Breast epithelium (tissue), 4 donors: ENCODE measurements around the gene XYLT1. TPM values are rescaled to one million over a fixed set of nuclear protein-coding genes. Genes with fewer than 3 reads are reported as not detected.
"Not testable (repeated sequence)": the region's sequence is repeated elsewhere in the genome, so short reads cannot be mapped to it uniquely, and the experiment has no call there.

Experiments
- DNase-seq, 2 donors: peaks; one replicate each; pipeline ENCODE4 v3.0.0-alpha.2; 2019; ENCODE audit warnings: low spot score in 2 of 2
- H3K27ac ChIP-seq, 2 donors: fragments of 200-600 bp; sonication (generic) in 1 of 2; one replicate each; pipeline ENCODE4 v1.5.1; 2016 to 2019; ENCODE audit warnings: mild to moderate bottlenecking in 1 of 2
- H3K27me3 ChIP-seq, 2 donors: fragments of 200-600 bp; sonication (generic) in 1 of 2; one replicate each; pipeline versions ENCODE4 v1.5.1 to v1.6.0; 2017 to 2019; ENCODE audit warnings: control low read depth in 1 of 2, mild to moderate bottlenecking in 1 of 2
- H3K36me3 ChIP-seq: fragments of 200-600 bp; one replicate; pipeline ENCODE4 v1.5.1; 2019
- H3K4me1 ChIP-seq, 2 donors: fragments of 200-600 bp; sonication (generic); one replicate each; pipeline ENCODE4 v1.5.1; 2016 to 2019; ENCODE audit warnings: control low read depth in 1 of 2
- H3K4me3 ChIP-seq, 3 donors: fragments of 200-600 bp; sonication (generic); 1 replicate in 2 of 3; 2 replicates in 1 of 3; pipeline ENCODE4 v1.5.1; 2016 to 2019; ENCODE audit warnings: mild to moderate bottlenecking in 3 of 3, moderate library complexity in 2 of 3
- H3K9me3 ChIP-seq, 2 donors: fragments of 200-600 bp; sonication (generic) in 1 of 2; one replicate each; pipeline ENCODE4 v1.5.1; 2016 to 2019; ENCODE audit warnings: control low read depth in 1 of 2
- CTCF ChIP-seq, 3 donors: fragments of 450-650 bp; IDR thresholded peaks; one replicate each; pipeline ENCODE4 v1.5.1; 2016 to 2017; ENCODE audit warnings: antibody characterized with exemption in 3 of 3, mild to moderate bottlenecking in 3 of 3, moderate library complexity in 3 of 3
- POLR2A ChIP-seq: fragments of 450-650 bp; IDR thresholded peaks from one replicate; pipeline ENCODE4 v1.6.1; 2016; ENCODE audit warnings: antibody characterized with exemption, mild to moderate bottlenecking, moderate library complexity
- POLR2AphosphoS5 ChIP-seq, 3 donors: sonication (generic); formaldehyde crosslinking; IDR thresholded peaks; one replicate each; pipeline ENCODE4 v1.6.1; 2017; ENCODE audit warnings: antibody characterized with exemption in 3 of 3
- intact Hi-C: fragments of 100-400 bp; cut with DNase I; formaldehyde crosslinking; loops from one replicate; pipeline ENCODE4 v1.15.1; 2023; ENCODE audit warnings: low total_unique reads
- total RNA-seq, 3 donors: library from RNA; depleted of rRNA; stranded (reverse); fragments of >200 nt; gene quantifications; one replicate each; pipeline ENCODE4 v1.1.0, GENCODE V29; 2016

XYLT1 gene
- total RNA-seq, 3 donors from 2014 or later: 11.9 to 32.8 (median 13.8) TPM

GRCh38 chr16:17309510-17309909 is 161.2 kb downstream of the XYLT1 start:
- no peaks in the 10 kb centered on the region for H3K36me3 ChIP-seq
- no peak overlapping the region for H3K27ac ChIP-seq
- H3K9me3 ChIP-seq: no peaks in the 10 kb centered on the region

GRCh38 chr16:17308186-17308585 is 162.6 kb downstream of the XYLT1 start:
- Histone ChIP-seq H3K4me1 (peaks cover 4 to 14% of the 10 kb centered on the region in 2 donors), H3K4me3 (no peak overlapping the region), H3K9me3 (no peaks in the 10 kb centered on the region), H3K27me3 (no peaks in the 10 kb centered on the region), H3K27ac (no peak overlapping the region), H3K36me3 (no peaks in the 10 kb centered on the region)
- TF ChIP-seq CTCF (IDR thresholded peaks at IDR 0.05): no peak
- TF ChIP-seq POLR2A: no peak
- TF ChIP-seq POLR2AphosphoS5 (IDR thresholded peaks at IDR 0.05): no peak
- DNase-seq: no peak
- intact Hi-C loops: no loop called here

More at GRCh38 chr16:17309510-17309909, 161.2 kb downstream of the XYLT1 start:
- intact Hi-C loops: no loop called here
- TF ChIP-seq POLR2A: no peak
- TF ChIP-seq CTCF (IDR thresholded peaks at IDR 0.05): no peak
- TF ChIP-seq POLR2AphosphoS5 (IDR thresholded peaks at IDR 0.05): no peak
- no peak for DNase-seq
- Histone ChIP-seq H3K27me3 (no peaks in the 10 kb centered on the region), H3K4me3 (no peak overlapping the region), H3K4me1 (peaks cover 4 to 10% of the 10 kb centered on the region in 2 donors)

GRCh38 chr16:17307504-17307903 is 163.3 kb downstream of the XYLT1 start:
- intact Hi-C loops: no loop called here
- H3K27ac ChIP-seq: no peak overlapping the region
- no peak for TF ChIP-seq POLR2AphosphoS5 (IDR thresholded peaks at IDR 0.05)
- TF ChIP-seq POLR2A: no peak
- TF ChIP-seq CTCF (IDR thresholded peaks at IDR 0.05): no peak

GRCh38 chr16:17306745-17307144 is 164.0 kb downstream of the XYLT1 start:
- DNase-seq: no peak
- TF ChIP-seq CTCF (IDR thresholded peaks at IDR 0.05): no peak
- no peak for TF ChIP-seq POLR2AphosphoS5 (IDR thresholded peaks at IDR 0.05)
- no peak for TF ChIP-seq POLR2A
- no peaks in the 10 kb centered on the region for H3K27me3 ChIP-seq
- H3K9me3 ChIP-seq: no peaks in the 10 kb centered on the region
- H3K4me1 ChIP-seq: peaks cover 0 to 7% of the 10 kb centered on the region in 2 donors
- no peaks in the 10 kb centered on the region for H3K36me3 ChIP-seq
- H3K27ac ChIP-seq: no peak overlapping the region
- intact Hi-C loops: no loop called here
- no peak overlapping the region for H3K4me3 ChIP-seq

More at GRCh38 chr16:17307504-17307903, 163.3 kb downstream of the XYLT1 start:
- DNase-seq: no peak
- peaks cover 0 to 11% of the 10 kb centered on the region in 2 donors for H3K4me1 ChIP-seq
- H3K36me3 ChIP-seq: no peaks in the 10 kb centered on the region
- no peaks in the 10 kb centered on the region for H3K27me3 ChIP-seq
- no peak overlapping the region for H3K4me3 ChIP-seq
- no peaks in the 10 kb centered on the region for H3K9me3 ChIP-seq

- DNase-seq, H3K9me3 ChIP-seq, intact Hi-C loops, H3K27me3 ChIP-seq, H3K4me1 ChIP-seq, H3K36me3 ChIP-seq, H3K4me3 ChIP-seq: not testable (repeated sequence)
- peak overlapping the region; percentile 3 to 78 for H3K27ac ChIP-seq
Observed at GRCh38 chr16:17306211-17306610, 164.5 kb downstream of the XYLT1 start.

GRCh38 chr16:17305694-17306093 is 165.1 kb downstream of the XYLT1 start:
- intact Hi-C loops: no loop called here
- no peak for DNase-seq
- no peaks in the 10 kb centered on the region for H3K36me3 ChIP-seq
- TF ChIP-seq POLR2AphosphoS5 (IDR thresholded peaks at IDR 0.05) (no peak), CTCF (IDR thresholded peaks at IDR 0.05) (no peak), POLR2A (no peak)
- H3K4me3 ChIP-seq: no peak overlapping the region
- H3K9me3 ChIP-seq: no peaks in the 10 kb centered on the region
- H3K27ac ChIP-seq: peak overlapping the region; percentile 3 to 78
- H3K27me3 ChIP-seq: no peaks in the 10 kb centered on the region
- H3K4me1 ChIP-seq: peaks cover 0 to 7% of the 10 kb centered on the region in 2 donors
